Left lung (tissue), 10 donors: ENCODE data around the gene FABP1. TPM values are rescaled to one million over a fixed set of nuclear protein-coding genes. Genes with fewer than 3 reads are reported as not detected.

ENCODE experiments used
- ATAC-seq: fragments of 200-7000 bp; cut with Tn5 transposase; one replicate; pipeline ENCODE4 v1.9.1; 2020; ENCODE audit warnings: moderate library complexity
- DNase-seq, 4 donors: peaks; one replicate each; pipeline ENCODE4 v3.0.0-alpha.2; 2013 to 2020
- H3K27ac ChIP-seq, 2 donors: fragments of 200-600 bp; sonication (generic) in 1 of 2; one replicate each; pipeline versions ENCODE4 v1.5.0 to v1.8.0; 2020 to 2021
- H3K27me3 ChIP-seq, 2 donors: fragments of 200-600 bp; sonication (generic) in 1 of 2; one replicate each; pipeline versions ENCODE4 v1.5.0 to v1.8.0; 2020 to 2021
- H3K36me3 ChIP-seq, 2 donors: fragments of 200-600 bp; sonication (generic) in 1 of 2; one replicate each; pipeline versions ENCODE4 v1.5.0 to v1.8.0; 2020 to 2021
- H3K4me1 ChIP-seq, 2 donors: fragments of 200-600 bp; one replicate each; pipeline ENCODE4 v1.8.0; 2021
- H3K4me3 ChIP-seq, 2 donors: fragments of 200-600 bp; sonication (generic) in 1 of 2; one replicate each; pipeline versions ENCODE4 v1.5.0 to v1.8.0; 2020 to 2021; ENCODE audit warnings: mild to moderate bottlenecking in 1 of 2
- H3K9me3 ChIP-seq, 2 donors: fragments of 200-600 bp; sonication (generic) in 1 of 2; one replicate each; pipeline versions ENCODE4 v1.5.0 to v1.8.0; 2020 to 2021
- intact Hi-C, 2 donors: fragments of 100-400 bp; cut with DNase I; formaldehyde crosslinking; loops; one replicate each; pipeline versions ENCODE4 v1.11.2 to v1.14.2; 2022
- microRNA-seq, 2 donors: library from miRNA; unstranded; fragments of <30 nt; microRNA quantifications; one replicate each; pipeline ENCODE4, GENCODE V29; 2019
- polyA plus RNA-seq, 6 donors: library from polyadenylated mRNA; unstranded; fragments of 120-200 nt; gene quantifications; one replicate each; pipeline ENCODE4 v1.2.1, GENCODE V29; 2013; ENCODE audit not compliant: insufficient read length in 6 of 6
- total RNA-seq, 2 donors: library from RNA; stranded (reverse); fragmentation: NEBNext Ultra II Directional; extraction: Animal tissue kit (Norgen Biotek cat#: 25700); gene quantifications; one replicate each; pipeline ENCODE4 v1.2.1, GENCODE V29; 2021
- TF ChIP-seq, protein P1 (sequence below), 2 donors: fragments of 200-600 bp; sonication (generic) in 1 of 2; IDR thresholded peaks; one replicate each; pipeline versions ENCODE4 v1.5.0 to v1.8.0; 2021; ENCODE audit warnings: antibody characterized with exemption in 2 of 2
- donor health status: DM: no; HTN: yes; CAD: no.
- donor health status: DM: no; HTN: no; CAD: no.

Gene FABP1
- total and polyA plus RNA-seq, 8 donors, result 0.13 to 2.5 (median 1.4) TPM; not detected in 5

DNA sequence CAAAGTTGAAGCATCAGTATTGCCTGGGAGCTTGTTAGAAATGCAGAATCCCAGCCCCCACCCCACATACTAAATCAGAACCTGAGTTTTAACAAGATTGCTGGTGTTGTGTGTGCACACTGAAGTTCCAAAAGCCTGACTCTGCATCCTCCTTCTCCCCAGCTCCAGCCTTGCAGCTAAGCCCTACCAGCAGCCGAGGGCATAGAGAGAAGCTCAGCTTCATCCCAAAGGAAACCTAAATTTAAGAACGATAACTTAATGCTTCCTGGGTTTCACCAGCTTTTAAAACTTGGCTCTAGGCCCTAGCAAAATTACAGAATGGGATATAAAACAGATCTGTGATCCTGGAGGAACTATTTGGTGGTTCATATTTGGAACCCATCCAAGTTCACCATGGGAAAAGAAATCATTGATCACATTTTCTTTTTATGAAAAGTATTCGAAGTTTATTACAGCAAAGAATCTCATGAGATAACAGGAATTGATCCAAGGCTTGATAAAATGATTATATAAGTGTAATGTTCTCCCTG, 49.2 kb downstream of the FABP1 start:
- intact Hi-C loops, result no loop called here
- Histone ChIP-seq H3K36me3 (no peaks in the 10 kb centered on the region), H3K27me3 (no peaks in the 10 kb centered on the region), H3K4me3 (no peak overlapping the region), H3K27ac (no peak overlapping the region), H3K4me1 (peaks cover 0 to 7% of the 10 kb centered on the region in 2 donors), H3K9me3 (no peaks in the 10 kb centered on the region)
- DNase-seq, result no peak
- TF ChIP-seq, protein P1, sequence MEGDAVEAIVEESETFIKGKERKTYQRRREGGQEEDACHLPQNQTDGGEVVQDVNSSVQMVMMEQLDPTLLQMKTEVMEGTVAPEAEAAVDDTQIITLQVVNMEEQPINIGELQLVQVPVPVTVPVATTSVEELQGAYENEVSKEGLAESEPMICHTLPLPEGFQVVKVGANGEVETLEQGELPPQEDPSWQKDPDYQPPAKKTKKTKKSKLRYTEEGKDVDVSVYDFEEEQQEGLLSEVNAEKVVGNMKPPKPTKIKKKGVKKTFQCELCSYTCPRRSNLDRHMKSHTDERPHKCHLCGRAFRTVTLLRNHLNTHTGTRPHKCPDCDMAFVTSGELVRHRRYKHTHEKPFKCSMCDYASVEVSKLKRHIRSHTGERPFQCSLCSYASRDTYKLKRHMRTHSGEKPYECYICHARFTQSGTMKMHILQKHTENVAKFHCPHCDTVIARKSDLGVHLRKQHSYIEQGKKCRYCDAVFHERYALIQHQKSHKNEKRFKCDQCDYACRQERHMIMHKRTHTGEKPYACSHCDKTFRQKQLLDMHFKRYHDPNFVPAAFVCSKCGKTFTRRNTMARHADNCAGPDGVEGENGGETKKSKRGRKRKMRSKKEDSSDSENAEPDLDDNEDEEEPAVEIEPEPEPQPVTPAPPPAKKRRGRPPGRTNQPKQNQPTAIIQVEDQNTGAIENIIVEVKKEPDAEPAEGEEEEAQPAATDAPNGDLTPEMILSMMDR (IDR thresholded peaks at IDR 0.05), result no peak
- no peak for ATAC-seq

DNA sequence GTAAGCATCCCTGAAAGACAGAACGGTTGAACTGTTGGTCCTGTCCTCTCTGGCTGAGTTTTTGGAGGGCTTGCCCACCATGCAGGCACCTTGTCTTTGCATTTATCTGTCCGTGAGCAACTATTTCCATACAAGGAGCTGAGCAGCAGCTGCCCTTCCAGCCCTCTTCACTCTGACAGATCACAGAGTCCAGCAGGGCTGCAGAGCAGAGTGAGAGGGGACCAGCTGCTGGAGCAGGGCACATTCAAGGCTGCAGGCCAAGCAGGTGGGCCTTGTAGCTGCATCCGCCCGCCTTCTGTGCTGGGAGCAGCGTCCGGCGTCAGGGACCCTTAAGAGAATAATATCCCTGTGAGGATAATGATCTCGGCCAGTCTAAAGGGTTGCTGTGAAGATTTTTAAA, 50.8 kb downstream of the FABP1 start:
- no peaks in the 10 kb centered on the region for H3K36me3 ChIP-seq
- ATAC-seq, result no peak

GRCh38 chr2:88074854-88075292, 53.0 kb downstream of the FABP1 start:
- Histone ChIP-seq H3K4me3 (no peak overlapping the region), H3K36me3 (no peaks in the 10 kb centered on the region), H3K4me1 (peaks cover 0 to 7% of the 10 kb centered on the region in 2 donors), H3K27ac (no peak overlapping the region), H3K9me3 (no peaks in the 10 kb centered on the region), H3K27me3 (no peaks in the 10 kb centered on the region)
- peak in 1 of 4 donors; percentile 22 for DNase-seq
- intact Hi-C loops, result no loop called here
- TF ChIP-seq, protein P1 (IDR thresholded peaks at IDR 0.05), result no peak
- peak; percentile 93 for ATAC-seq

More for the DNA sequence above, 50.8 kb downstream of the FABP1 start:
- no peak overlapping the region for H3K4me3 ChIP-seq
- DNase-seq, result no peak
- H3K9me3 ChIP-seq, result no peaks in the 10 kb centered on the region
- H3K27ac ChIP-seq, result no peak overlapping the region
- H3K4me1 ChIP-seq, result peaks cover 0 to 7% of the 10 kb centered on the region in 2 donors
- TF ChIP-seq, protein P1 (IDR thresholded peaks at IDR 0.05), result no peak
- intact Hi-C loops, result no loop called here
- H3K27me3 ChIP-seq, result no peaks in the 10 kb centered on the region

DNA sequence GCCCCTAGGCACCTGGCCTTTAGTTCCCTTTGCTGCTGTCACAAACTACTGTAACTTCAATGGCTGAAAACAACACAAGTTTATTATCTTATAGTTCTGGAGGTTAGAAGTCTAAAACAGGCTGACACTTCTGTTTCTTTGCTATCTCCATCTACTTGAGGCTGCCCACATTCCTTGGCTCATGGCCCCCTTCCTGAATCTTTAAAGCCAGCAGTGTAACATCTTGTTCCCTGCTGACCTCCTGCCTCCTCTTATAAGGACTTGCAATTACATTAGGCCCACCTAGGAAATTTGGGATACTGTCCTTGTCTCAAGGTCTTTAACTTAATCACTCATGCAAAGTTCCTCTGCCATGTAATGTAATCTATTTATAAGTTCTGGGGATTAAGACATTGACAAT, 53.7 kb downstream of the FABP1 start:
- peaks cover 0 to 7% of the 10 kb centered on the region in 2 donors for H3K4me1 ChIP-seq
- H3K27me3 ChIP-seq, result no peaks in the 10 kb centered on the region
- H3K9me3 ChIP-seq, result no peaks in the 10 kb centered on the region
- intact Hi-C loops, result no loop called here
- no peak overlapping the region for H3K4me3 ChIP-seq
- no peaks in the 10 kb centered on the region for H3K36me3 ChIP-seq
- ATAC-seq (no peak), DNase-seq (no peak)
- H3K27ac ChIP-seq, result no peak overlapping the region
- TF ChIP-seq, protein P1 (IDR thresholded peaks at IDR 0.05), result no peak

Small RNA genes within 50 kb of the gene (microRNA-seq; reads per million reads assigned to microRNA genes)
- gene MIR4780, result 0 reads per million in 2 donors

Other genes starting within 250 kb of the FABP1 start
- not detected for gene RNU2-63P, start 111.5 kb downstream of the FABP1 start, total RNA-seq
- 1 to 10 TPM in 2 of 6 donors, not detected in 4; 1.1 to 1.7 TPM for gene RNU2-63P, start 111.5 kb downstream of the FABP1 start, polyA plus RNA-seq
- 10 to 100 TPM; 19.7 to 22.1 TPM for gene KRCC1, start 72.3 kb downstream of the FABP1 start, total RNA-seq
- gene KRCC1, start 72.3 kb downstream of the FABP1 start, polyA plus RNA-seq, result 10 to 100 TPM; 47.1 to 52.9 (median 50.8) TPM
- under 1 TPM; 0.05 to 0.06 TPM for gene SMYD1, start 60.2 kb downstream of the FABP1 start, total RNA-seq
- under 1 TPM in 1 of 6 donors, not detected in 5; 0.20 TPM for gene SMYD1, start 60.2 kb downstream of the FABP1 start, polyA plus RNA-seq
- gene THNSL2, start 42.3 kb upstream of the FABP1 start, total RNA-seq, result 10 to 100 TPM; 14.1 to 17.1 TPM
- gene THNSL2, start 42.3 kb upstream of the FABP1 start, polyA plus RNA-seq, result 10 to 100 TPM; 20.5 to 49.1 (median 26.0) TPM